Lower lobe of right lung (tissue), 2 donors: ENCODE data around the gene DOCK10. TPM values are rescaled to one million over a fixed set of nuclear protein-coding genes. Genes with fewer than 3 reads are reported as not detected.

Experiments
- ATAC-seq, 2 donors: fragments of 200-7000 bp; cut with Tn5 transposase; one replicate each; pipeline ENCODE4 v1.9.1; 2020 to 2022; ENCODE audit warnings: mild to moderate bottlenecking in 2 of 2, moderate library complexity in 2 of 2
- DNase-seq: peaks from one replicate; pipeline ENCODE4 v3.0.0-alpha.2; 2020
- H3K27ac ChIP-seq: fragments of 200-600 bp; one replicate; pipeline ENCODE4 v1.8.0; 2022
- H3K27me3 ChIP-seq: fragments of 200-600 bp; one replicate; pipeline ENCODE4 v1.8.0; 2022; ENCODE audit warnings: low read depth
- H3K36me3 ChIP-seq: fragments of 200-600 bp; one replicate; pipeline ENCODE4 v1.8.0; 2022; ENCODE audit warnings: mild to moderate bottlenecking
- H3K4me1 ChIP-seq: fragments of 200-600 bp; one replicate; pipeline ENCODE4 v1.8.0; 2022
- H3K4me3 ChIP-seq: fragments of 200-600 bp; one replicate; pipeline ENCODE4 v1.8.0; 2022; ENCODE audit warnings: mild to moderate bottlenecking
- H3K9me3 ChIP-seq: fragments of 200-600 bp; one replicate; pipeline ENCODE4 v1.8.0; 2022
- CTCF ChIP-seq: fragments of 200-600 bp; IDR thresholded peaks from one replicate; pipeline ENCODE4 v1.8.0; 2022; ENCODE audit warnings: antibody characterized with exemption, mild to moderate bottlenecking
- intact Hi-C: fragments of 100-400 bp; cut with DNase I; formaldehyde crosslinking; loops from one replicate; pipeline ENCODE4 v1.11.0; 2022
- total RNA-seq: library from RNA; stranded (reverse); fragmentation: NEBNext Ultra II Directional; extraction: Animal tissue kit (Norgen Biotek cat#: 25700); gene quantifications from one replicate; pipeline ENCODE4 v1.2.1, GENCODE V29; 2021
- donor health status: DM: no; HTN: yes; CAD: no; lungs with severe emphysema.

The DOCK10 gene
- total RNA-seq, 1 donor from 2014 or later = 52.3 TPM

- Histone ChIP-seq H3K4me1 (no peaks in the 10 kb centered on the region), H3K36me3 (peaks cover 32% of the 10 kb centered on the region), H3K9me3 (no peaks in the 10 kb centered on the region), H3K27me3 (no peaks in the 10 kb centered on the region), H3K27ac (no peak overlapping the region), H3K4me3 (no peak overlapping the region)
- ATAC-seq (no peak), DNase-seq (no peak)
- TF ChIP-seq CTCF = no peak
- intact Hi-C loops = no loop called here
Observed at GRCh38 chr2:224850081-224850480, 192.2 kb downstream of the DOCK10 start.

DNA sequence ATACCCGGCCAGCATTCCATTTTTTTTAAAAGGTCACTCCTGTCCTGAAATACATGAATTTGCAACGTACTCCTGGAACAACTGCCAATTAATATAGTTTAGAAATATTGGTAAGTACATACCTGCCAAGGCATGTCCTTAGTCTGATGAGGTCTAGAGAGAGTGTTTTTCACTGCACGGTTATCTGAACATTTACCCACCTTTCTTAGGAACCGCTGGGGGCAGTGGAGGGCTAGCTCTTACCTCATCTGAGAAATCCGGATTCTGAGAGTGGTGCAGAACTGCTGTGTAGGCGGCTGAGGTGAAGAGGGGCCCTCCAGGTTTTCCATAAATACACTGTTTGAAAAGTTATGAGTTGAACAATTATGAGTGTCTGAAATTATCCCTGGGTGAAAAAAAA, 193.0 kb downstream of the DOCK10 start:
- intact Hi-C loops = no loop called here
- TF ChIP-seq CTCF = no peak
- no peaks in the 10 kb centered on the region for H3K9me3 ChIP-seq
- DNase-seq (no peak), ATAC-seq (peak in 1 of 2 donors; percentile 9)
- H3K36me3 ChIP-seq = peaks cover 40% of the 10 kb centered on the region
- no peak overlapping the region for H3K27ac ChIP-seq
- H3K4me3 ChIP-seq = no peak overlapping the region
- no peaks in the 10 kb centered on the region for H3K4me1 ChIP-seq
- no peaks in the 10 kb centered on the region for H3K27me3 ChIP-seq

DNA sequence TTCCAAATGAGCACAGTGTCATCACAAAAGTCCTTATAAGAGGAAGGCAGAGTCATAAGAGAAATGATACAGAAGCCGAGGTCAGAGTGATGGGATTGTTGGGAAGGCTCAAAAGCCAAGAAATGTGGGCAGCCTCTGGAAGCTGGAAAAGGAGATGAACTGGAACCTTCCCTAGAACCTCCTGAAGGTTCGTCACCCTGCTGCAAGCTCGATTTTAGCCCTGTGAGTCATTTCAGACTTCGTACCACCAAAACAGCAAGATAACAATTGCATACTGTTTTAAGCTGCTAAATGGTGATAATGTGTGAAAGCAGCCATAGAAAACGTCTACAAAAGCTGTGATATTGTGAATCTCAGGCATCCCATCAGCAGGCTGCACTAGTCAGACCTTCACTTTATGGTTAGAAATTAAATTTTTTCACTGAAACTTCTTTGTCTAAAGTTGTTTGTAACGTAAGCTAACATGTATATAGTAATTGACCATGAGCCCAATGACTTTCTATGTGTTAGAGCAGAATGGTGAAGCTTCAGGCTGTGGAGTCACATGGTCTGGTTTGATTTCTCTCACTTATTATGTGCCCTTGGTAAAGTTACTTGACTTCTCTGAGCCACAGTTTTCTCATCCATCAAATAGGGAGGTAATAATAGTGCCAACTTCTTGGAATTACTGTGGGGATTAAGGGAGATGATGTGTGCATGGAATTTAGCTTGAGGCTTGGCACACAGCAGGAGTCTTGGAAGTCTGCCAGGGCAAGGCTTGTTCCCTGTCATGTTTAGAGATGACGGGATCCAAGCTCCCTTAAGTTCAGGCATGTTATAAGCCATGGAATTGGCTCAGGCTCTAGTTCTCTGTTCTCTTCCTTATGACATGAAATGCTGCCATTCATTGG, 194.1 kb downstream of the DOCK10 start:
- Histone ChIP-seq H3K36me3 (peaks cover 49% of the 10 kb centered on the region), H3K27ac (no peak overlapping the region), H3K9me3 (no peaks in the 10 kb centered on the region), H3K4me3 (no peak overlapping the region), H3K4me1 (no peaks in the 10 kb centered on the region), H3K27me3 (no peaks in the 10 kb centered on the region)
- DNase-seq (no peak), ATAC-seq (no peak)
- no peak for TF ChIP-seq CTCF
- intact Hi-C loops = no loop called here

- ATAC-seq = no peak
Observed at GRCh38 chr2:224847381-224847780, 194.9 kb downstream of the DOCK10 start.

GRCh38 chr2:224846686-224847085, 195.6 kb downstream of the DOCK10 start:
- no peaks in the 10 kb centered on the region for H3K9me3 ChIP-seq
- no peak for TF ChIP-seq CTCF
- DNase-seq (no peak), ATAC-seq (no peak)
- H3K4me3 ChIP-seq = no peak overlapping the region
- H3K27me3 ChIP-seq = no peaks in the 10 kb centered on the region
- intact Hi-C loops = no loop called here
- no peaks in the 10 kb centered on the region for H3K4me1 ChIP-seq
- peaks cover 49% of the 10 kb centered on the region for H3K36me3 ChIP-seq
- H3K27ac ChIP-seq = no peak overlapping the region

More at GRCh38 chr2:224847381-224847780, 194.9 kb downstream of the DOCK10 start:
- H3K27me3 ChIP-seq = no peaks in the 10 kb centered on the region
- intact Hi-C loops = no loop called here
- no peak overlapping the region for H3K4me3 ChIP-seq
- peaks cover 49% of the 10 kb centered on the region for H3K36me3 ChIP-seq
- no peak overlapping the region for H3K27ac ChIP-seq
- no peaks in the 10 kb centered on the region for H3K9me3 ChIP-seq
- no peaks in the 10 kb centered on the region for H3K4me1 ChIP-seq
- no peak for DNase-seq
- no peak for TF ChIP-seq CTCF
